Mononuclear cell (primary cell): ENCODE measurements around the gene PHF14. TPM values are rescaled to one million over a fixed set of nuclear protein-coding genes. Genes with fewer than 3 reads are reported as not detected.

Experiments used
- H3K27me3 ChIP-seq: 2 replicates; pipeline ENCODE4 v1.6.0; 2011; ENCODE audit warnings: low read length, control low read depth; ENCODE audit not compliant: insufficient read depth
- H3K4me1 ChIP-seq: 2 replicates; pipeline ENCODE4 v1.5.1; 2011; ENCODE audit warnings: mild to moderate bottlenecking, low read length, control low read depth; ENCODE audit not compliant: insufficient read depth
- H3K4me3 ChIP-seq: 2 replicates; pipeline ENCODE4 v1.5.1; 2011; ENCODE audit warnings: mild to moderate bottlenecking, low read length, moderate library complexity
- H3K9me3 ChIP-seq: 2 replicates; pipeline ENCODE4 v1.5.1; 2011; ENCODE audit warnings: low read depth, mild to moderate bottlenecking, control low read depth, low read length
- total RNA-seq: library from RNA; depleted of rRNA; stranded (reverse); fragments of >200 nt; gene quantifications from one replicate; pipeline ENCODE4 v1.2.3, GENCODE V29; 2012

PHF14 gene
- total RNA-seq, 1 donor, result 21.9 TPM

GRCh38 chr7:11212816-11213215 lies 239.1 kb downstream of the PHF14 start:
- H3K4me3 ChIP-seq, result no peak overlapping the region
- no peaks in the 10 kb centered on the region for H3K9me3 ChIP-seq
- H3K27me3 ChIP-seq, result no peaks in the 10 kb centered on the region
- H3K4me1 ChIP-seq, result no peaks in the 10 kb centered on the region

- Histone ChIP-seq H3K4me1 (no peaks in the 10 kb centered on the region), H3K4me3 (no peak overlapping the region), H3K27me3 (no peaks in the 10 kb centered on the region), H3K9me3 (no peaks in the 10 kb centered on the region)
These were observed 239.6 kb downstream of the PHF14 start for GRCh38 chr7:11213266-11213665.

- Histone ChIP-seq H3K4me3 (no peak overlapping the region), H3K4me1 (peaks cover 7% of the 10 kb centered on the region), H3K27me3 (no peaks in the 10 kb centered on the region), H3K9me3 (no peaks in the 10 kb centered on the region)
These were observed 242.6 kb downstream of the PHF14 start for GRCh38 chr7:11216276-11216675.

- Histone ChIP-seq H3K27me3 (no peaks in the 10 kb centered on the region), H3K4me3 (no peak overlapping the region), H3K9me3 (no peaks in the 10 kb centered on the region), H3K4me1 (peaks cover 16% of the 10 kb centered on the region)
These were observed 244.3 kb downstream of the PHF14 start for GRCh38 chr7:11217848-11218565.
